A549 (cell line): ENCODE results near the gene FSTL4. TPM values are rescaled to one million over a fixed set of nuclear protein-coding genes. Genes with fewer than 3 reads are reported as not detected.

Experiments used
- ATAC-seq, 2 experiments: fragments of 200-7000 bp in 1 of 2; fragments of >200 bp in 1 of 2; cut with Nextera tagmentation in 1 of 2; cut with Tn5 transposase in 1 of 2; 3 replicates each; pipeline versions ENCODE4 v1.8.0 to v1.9.1; 2018 to 2020; ENCODE audit warnings: mild to moderate bottlenecking in 1 of 2, moderate library complexity in 1 of 2
- CTCF ChIA-PET: fragments of 300-600 bp; sonication (Branson Sonifier 250); formaldehyde crosslinking; extraction: SDS; loops from one replicate; lab custom pipeline; 2021; ENCODE audit warnings: antibody characterized with exemption, inconsistent platforms; lab: Yijun Ruan, JAX
- POLR2A ChIA-PET: fragments of 350-600 bp; formaldehyde crosslinking; extraction: SDS; loops from one replicate; lab custom pipeline; 2021; ENCODE audit warnings: antibody characterized with exemption, inconsistent platforms; lab: Yijun Ruan, JAX
- DNase-seq, 2 experiments: peaks; one replicate each; pipeline versions ENCODE4 v3.0.0 to v3.0.0-alpha.2; 2011 to 2016; ENCODE audit warnings: low read depth in 1 of 2, low spot score in 1 of 2
- FAIRE-seq: peaks from 2 replicates; lab custom pipeline; 2011; peaks lifted over from hg19 to GRCh38; lab: Jason Lieb, UNC
- H3K27ac ChIP-seq, 2 experiments: fragments of >200 bp; sonication (Bioruptor Twin); formaldehyde crosslinking; 3 replicates each; pipeline ENCODE4 v1.5.1; 2016 to 2017
- H3K4me1 ChIP-seq: fragments of >200 bp; sonication (Bioruptor Twin); formaldehyde crosslinking; 3 replicates; pipeline ENCODE4 v1.6.1; 2016
- H3K4me2 ChIP-seq: fragments of >200 bp; sonication (Bioruptor Twin); formaldehyde crosslinking; 3 replicates; pipeline ENCODE4 v1.6.1; 2016
- H3K4me3 ChIP-seq: fragments of >200 bp; sonication (Bioruptor Twin); formaldehyde crosslinking; 3 replicates; pipeline ENCODE4 v1.5.1; 2016
- H3K9me3 ChIP-seq: fragments of >200 bp; sonication (Bioruptor Twin); formaldehyde crosslinking; 3 replicates; pipeline ENCODE4 v1.6.1; 2016
- CBX8 ChIP-seq: fragments of 200-600 bp; sonication (generic); IDR thresholded peaks from 2 replicates; pipeline ENCODE4 v1.6.1; 2016
- CEBPB ChIP-seq, 2 experiments: fragments of >200 bp in 1 of 2; sonication (Bioruptor Twin) in 1 of 2; formaldehyde crosslinking in 1 of 2; IDR thresholded peaks; 2 replicates each; pipeline ENCODE4 v1.6.1; 2012 to 2016
- CHD4 ChIP-seq: fragments of 200-600 bp; sonication (generic); IDR thresholded peaks from 2 replicates; pipeline ENCODE4 v1.6.1; 2016; ENCODE audit warnings: antibody characterized with exemption, mild to moderate bottlenecking, borderline replicate concordance
- EHF ChIP-seq: fragments of 250-450 bp; sonication (Bioruptor Pico); IDR thresholded peaks from 2 replicates; pipeline ENCODE4 v1.5.0; 2020; ENCODE audit warnings: mild to moderate bottlenecking
- EHMT2 ChIP-seq: fragments of 200-600 bp; sonication (generic); IDR thresholded peaks from 2 replicates; pipeline ENCODE4 v1.6.1; 2016; ENCODE audit warnings: antibody characterized with exemption, low read depth, mild to moderate bottlenecking, moderate library complexity
- FOSB ChIP-seq: fragments of 250-450 bp; sonication (Bioruptor Pico); IDR thresholded peaks from 2 replicates; pipeline ENCODE4 v1.5.0; 2020; ENCODE audit warnings: mild to moderate bottlenecking, moderate library complexity
- FOSL2 ChIP-seq, 2 experiments: fragments of 450-650 bp in 1 of 2; fragments of >200 bp in 1 of 2; sonication (Bioruptor Twin) in 1 of 2; formaldehyde crosslinking; IDR thresholded peaks; 2 replicates each; pipeline versions ENCODE4 v1.5.0 to v1.6.1; 2016 to 2020; ENCODE audit warnings: mild to moderate bottlenecking in 1 of 2, moderate library complexity in 1 of 2
- FOXS1 ChIP-seq: fragments of 250-450 bp; sonication (Bioruptor Pico); IDR thresholded peaks from 2 replicates; pipeline ENCODE4 v1.5.0; 2020; ENCODE audit warnings: mild to moderate bottlenecking, moderate library complexity
- GATA3 ChIP-seq: IDR thresholded peaks from 2 replicates; pipeline ENCODE4 v1.6.1; 2012; ENCODE audit warnings: borderline replicate concordance
- HDAC2 ChIP-seq: fragments of 200-600 bp; sonication (generic); IDR thresholded peaks from 2 replicates; pipeline ENCODE4 v1.6.1; 2016
- JUNB ChIP-seq: fragments of >200 bp; sonication (Bioruptor Twin); formaldehyde crosslinking; IDR thresholded peaks from 2 replicates; pipeline ENCODE4 v1.6.1; 2016
- KDM1A ChIP-seq: fragments of 200-600 bp; sonication (generic); IDR thresholded peaks from 2 replicates; pipeline ENCODE4 v1.6.1; 2016; ENCODE audit warnings: low read depth, mild to moderate bottlenecking
- NR3C1 ChIP-seq: fragments of >200 bp; sonication (Bioruptor Twin); formaldehyde crosslinking; IDR thresholded peaks from 3 replicates; pipeline ENCODE4 v1.6.1; 2017
- REST ChIP-seq: fragments of 200-600 bp; sonication (generic); IDR thresholded peaks from 2 replicates; pipeline ENCODE4 v1.6.1; 2016; ENCODE audit warnings: antibody characterized with exemption, mild to moderate bottlenecking, moderate library complexity
- SMC3 ChIP-seq: fragments of >200 bp; sonication (Bioruptor Twin); formaldehyde crosslinking; IDR thresholded peaks from 3 replicates; pipeline ENCODE4 v1.6.1; 2018; ENCODE audit warnings: inconsistent platforms
- TFCP2L1 ChIP-seq: fragments of 250-450 bp; sonication (Bioruptor Pico); IDR thresholded peaks from 2 replicates; pipeline ENCODE4 v1.5.0; 2021; ENCODE audit warnings: mild to moderate bottlenecking
- TP53 ChIP-seq: fragments of 250-450 bp; sonication (Bioruptor Pico); IDR thresholded peaks from 2 replicates; pipeline ENCODE4 v1.5.0; 2021; ENCODE audit warnings: mild to moderate bottlenecking, moderate library complexity
- ZFP36 ChIP-seq: fragments of 450-650 bp; IDR thresholded peaks from 2 replicates; pipeline ENCODE4 v1.6.1; 2014; ENCODE audit warnings: borderline replicate concordance; ENCODE audit not compliant: partially characterized antibody
- ZSCAN20 ChIP-seq: fragments of 250-450 bp; sonication (Bioruptor Pico); IDR thresholded peaks from 2 replicates; pipeline ENCODE4 v1.8.0; 2022; ENCODE audit warnings: mild to moderate bottlenecking, moderate library complexity
- WGBS: methylation state at CpG from one replicate; pipeline ENCODE4 v1.1.6; 2017; ENCODE audit errors: missing lambda C conversion rate; 5-methylcytosine and 5-hydroxymethylcytosine counted together
- polyA plus RNA-seq, 4 experiments: library from polyadenylated mRNA; depleted of rRNA in 3 of 4; stranded (reverse); fragments of >200 nt; fragmentation: RNase III in 1 of 4; extraction: RNeasy Plus Mini Kit Qiagen cat#74134 plus additional on column Dnase treatment in 1 of 4; gene quantifications; 2 replicates in 3 of 4; 3 replicates in 1 of 4; pipeline ENCODE4 v1.2.3, GENCODE V29; 2011 to 2017
- TF ChIP-seq, protein P1 (sequence below): IDR thresholded peaks from 2 replicates; pipeline ENCODE4 v1.6.1; 2012
- TF ChIP-seq, protein P2 (sequence below): fragments of >200 bp; sonication (Bioruptor Twin); formaldehyde crosslinking; IDR thresholded peaks from 3 replicates; pipeline ENCODE4 v1.5.1; 2016

Gene FSTL4
- polyA plus RNA-seq, 2 of the 4 experiments (the other 2 are of a cell fraction) = 1.6 to 1.8 TPM

GRCh38 chr5:133373121-133373870, 239.0 kb downstream of the FSTL4 start:
- no peak overlapping the region for H3K4me2 ChIP-seq
- ChIA-PET CTCF (interaction anchor here (1.1 to 1.5 kb wide), 2 partner anchors 9 to 50 kb away, joined by 3 to 5 read pairs; no protein-coding TSS in a partner anchor), POLR2A (no interaction called here)
- FAIRE-seq (no peak), ATAC-seq (peak in 1 of 2 experiments; percentile 35; a peak in 1 of 6 replicates), DNase-seq (peak; percentile 10 to 12)
- 75% methylated on average over 5 of the region's 5 CpGs for WGBS
- H3K4me1 ChIP-seq = peaks cover 15% of the 10 kb centered on the region
- peaks cover 17% of the 10 kb centered on the region for H3K9me3 ChIP-seq
- no peak overlapping the region for H3K27ac ChIP-seq
- no peak for TF ChIP-seq TFCP2L1 (CRISPR knock-in tag)
- no peak for TF ChIP-seq FOXS1 (CRISPR knock-in tag)
- no peak for TF ChIP-seq FOSB (CRISPR knock-in tag)
- TF ChIP-seq CBX8 = no peak
- no peak for TF ChIP-seq ZSCAN20 (CRISPR knock-in tag)
- H3K4me3 ChIP-seq = no peak overlapping the region

GRCh38 chr5:133372293-133372937, 239.9 kb downstream of the FSTL4 start:
- ATAC-seq = no peak
- DNase-seq = no peak
- Histone ChIP-seq H3K4me3 (no peak overlapping the region), H3K4me1 (peaks cover 15% of the 10 kb centered on the region), H3K4me2 (no peak overlapping the region), H3K9me3 (peaks cover 8% of the 10 kb centered on the region), H3K27ac (no peak overlapping the region)
- no peak for FAIRE-seq
- TF ChIP-seq CHD4 (no peak), TFCP2L1 (CRISPR knock-in tag) (no peak), CEBPB (IDR thresholded peaks at IDR 0.05) (no peak), FOXS1 (CRISPR knock-in tag) (no peak), SMC3 (no peak), GATA3 (no peak), EHF (CRISPR knock-in tag) (no peak), NR3C1 (no peak)
- TF ChIP-seq, protein P1, sequence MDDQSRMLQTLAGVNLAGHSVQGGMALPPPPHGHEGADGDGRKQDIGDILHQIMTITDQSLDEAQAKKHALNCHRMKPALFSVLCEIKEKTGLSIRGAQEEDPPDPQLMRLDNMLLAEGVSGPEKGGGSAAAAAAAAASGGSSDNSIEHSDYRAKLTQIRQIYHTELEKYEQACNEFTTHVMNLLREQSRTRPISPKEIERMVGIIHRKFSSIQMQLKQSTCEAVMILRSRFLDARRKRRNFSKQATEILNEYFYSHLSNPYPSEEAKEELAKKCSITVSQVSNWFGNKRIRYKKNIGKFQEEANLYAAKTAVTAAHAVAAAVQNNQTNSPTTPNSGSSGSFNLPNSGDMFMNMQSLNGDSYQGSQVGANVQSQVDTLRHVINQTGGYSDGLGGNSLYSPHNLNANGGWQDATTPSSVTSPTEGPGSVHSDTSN = no peak
- ChIA-PET POLR2A (no interaction called here), CTCF (interaction anchor here (0.6 to 1.1 kb wide), 2 partner anchors 51 to 404 kb away, joined by 3 read pairs; no protein-coding TSS in a partner anchor)
- 60% methylated on average over 7 of the region's 7 CpGs for WGBS

DNA sequence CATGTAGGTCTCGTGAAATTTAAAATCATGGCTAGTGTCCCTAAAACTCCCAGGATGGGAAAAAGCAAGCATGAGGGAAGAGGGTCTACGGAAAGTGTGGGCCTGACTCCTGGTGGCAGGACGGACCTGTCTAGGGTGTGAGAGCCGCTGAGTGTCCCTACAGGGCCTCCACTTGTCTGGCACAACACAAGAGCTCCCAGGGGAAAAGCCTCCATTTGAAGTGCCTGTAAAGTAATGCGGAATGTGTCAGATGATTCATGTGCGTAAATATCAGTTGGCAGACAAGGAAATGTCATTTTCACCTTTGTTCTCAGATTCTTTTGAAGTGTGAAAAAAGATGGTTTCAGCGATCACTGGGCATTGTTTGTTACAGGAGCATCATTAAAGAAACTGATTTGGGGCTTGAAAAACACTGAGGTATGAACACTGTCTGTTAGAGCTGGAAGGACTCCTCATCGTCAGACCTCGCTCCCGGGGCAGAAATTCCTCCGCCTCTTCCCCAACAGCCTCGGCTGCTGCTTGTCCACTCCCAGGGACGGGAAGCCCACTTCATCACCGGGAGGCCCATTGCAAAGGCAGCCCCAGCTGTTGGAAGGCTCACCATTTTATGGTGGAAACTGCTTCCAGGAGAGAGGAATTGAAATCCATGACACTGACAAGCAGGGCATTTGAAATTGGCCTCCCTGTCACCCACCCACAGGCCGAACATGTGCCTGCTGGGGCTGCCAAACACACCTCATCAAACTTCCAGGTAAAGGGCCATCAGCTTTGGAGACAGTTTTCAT, 240.8 kb downstream of the FSTL4 start:
- no peak overlapping the region for H3K4me3 ChIP-seq
- ATAC-seq (peak in 1 of 2 experiments; percentile 49; a peak in 1 of 6 replicates), DNase-seq (peak in 1 of 2 experiments; percentile 28), FAIRE-seq (no peak)
- no peak for TF ChIP-seq FOSL2 (IDR thresholded peaks at IDR 0.05)
- 0 out of 2 replicates have a peak, but pooled peaks have one; percentile 3 for TF ChIP-seq FOSL2 (CRISPR knock-in tag; IDR thresholded peaks at IDR 0.05)
- TF ChIP-seq TP53 (CRISPR knock-in tag) = no peak
- H3K4me1 ChIP-seq = peaks cover 15% of the 10 kb centered on the region
- H3K27ac ChIP-seq = no peak overlapping the region
- POLR2A ChIA-PET = no interaction called here
- no peaks in the 10 kb centered on the region; the same call in 2 of the 3 replicates for H3K9me3 ChIP-seq
- WGBS = 66% methylated on average over 15 of the region's 15 CpGs
- CTCF ChIA-PET = interaction anchor here (1.1 kb wide), 1 partner anchor 52 kb away, joined by 3 read pairs; no protein-coding TSS in a partner anchor
- no peak overlapping the region for H3K4me2 ChIP-seq

- ATAC-seq (no peak), FAIRE-seq (no peak), DNase-seq (no peak)
- H3K9me3 ChIP-seq = no peaks in the 10 kb centered on the region; the same call in 2 of the 3 replicates
- H3K4me2 ChIP-seq = peak overlapping the region; percentile 10; the same call in 1 of the 3 replicates
- CTCF ChIA-PET = no interaction called here
- peaks cover 15% of the 10 kb centered on the region for H3K4me1 ChIP-seq
- 93% methylated on average over 3 of the region's 7 CpGs for WGBS
- POLR2A ChIA-PET = no interaction called here
- H3K27ac ChIP-seq = no peak overlapping the region
- H3K4me3 ChIP-seq = no peak overlapping the region
- TF ChIP-seq ZFP36 (no peak), EHMT2 (no peak), FOSL2 (IDR thresholded peaks at IDR 0.05) (no peak), FOSL2 (CRISPR knock-in tag; IDR thresholded peaks at IDR 0.05) (no peak), HDAC2 (no peak), KDM1A (no peak), JUNB (no peak), REST (no peak)
- TF ChIP-seq, protein P2, sequence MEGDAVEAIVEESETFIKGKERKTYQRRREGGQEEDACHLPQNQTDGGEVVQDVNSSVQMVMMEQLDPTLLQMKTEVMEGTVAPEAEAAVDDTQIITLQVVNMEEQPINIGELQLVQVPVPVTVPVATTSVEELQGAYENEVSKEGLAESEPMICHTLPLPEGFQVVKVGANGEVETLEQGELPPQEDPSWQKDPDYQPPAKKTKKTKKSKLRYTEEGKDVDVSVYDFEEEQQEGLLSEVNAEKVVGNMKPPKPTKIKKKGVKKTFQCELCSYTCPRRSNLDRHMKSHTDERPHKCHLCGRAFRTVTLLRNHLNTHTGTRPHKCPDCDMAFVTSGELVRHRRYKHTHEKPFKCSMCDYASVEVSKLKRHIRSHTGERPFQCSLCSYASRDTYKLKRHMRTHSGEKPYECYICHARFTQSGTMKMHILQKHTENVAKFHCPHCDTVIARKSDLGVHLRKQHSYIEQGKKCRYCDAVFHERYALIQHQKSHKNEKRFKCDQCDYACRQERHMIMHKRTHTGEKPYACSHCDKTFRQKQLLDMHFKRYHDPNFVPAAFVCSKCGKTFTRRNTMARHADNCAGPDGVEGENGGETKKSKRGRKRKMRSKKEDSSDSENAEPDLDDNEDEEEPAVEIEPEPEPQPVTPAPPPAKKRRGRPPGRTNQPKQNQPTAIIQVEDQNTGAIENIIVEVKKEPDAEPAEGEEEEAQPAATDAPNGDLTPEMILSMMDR = no peak
Observed at GRCh38 chr5:133370904-133371303, 241.4 kb downstream of the FSTL4 start.
